KOPT-K1 (cell line): ENCODE measurements around the gene GIPC3.

Experiments
- H3K27ac ChIP-seq: fragments of 200-600 bp; sonication (generic); 2 replicates; pipeline ENCODE4 v1.5.1; 2016; ENCODE audit warnings: antibody characterized with exemption, mild to moderate bottlenecking, low read depth, low read length; ENCODE audit not compliant: poor library complexity, severe bottlenecking
- H3K36me3 ChIP-seq: fragments of 200-600 bp; sonication (generic); 2 replicates; pipeline ENCODE4 v1.5.1; 2017; ENCODE audit warnings: antibody characterized with exemption, mild to moderate bottlenecking, low read length, moderate library complexity; ENCODE audit not compliant: insufficient read depth
- H3K9me3 ChIP-seq: fragments of 200-600 bp; sonication (generic); 2 replicates; pipeline ENCODE4 v1.5.1; 2017; ENCODE audit warnings: antibody characterized with exemption, low read length, mild to moderate bottlenecking; ENCODE audit not compliant: insufficient read depth, poor library complexity, severe bottlenecking

The GIPC3 gene

GRCh38 chr19:3638208-3639193, 53.2 kb downstream of the GIPC3 start:
- Histone ChIP-seq H3K9me3 (no peaks in the 10 kb centered on the region), H3K36me3 (no peaks in the 10 kb centered on the region), H3K27ac (no peak overlapping the region)

GRCh38 chr19:3639479-3639878, 54.2 kb downstream of the GIPC3 start:
- no peaks in the 10 kb centered on the region for H3K36me3 ChIP-seq
- no peak overlapping the region for H3K27ac ChIP-seq

GRCh38 chr19:3641515-3642269, 56.4 kb downstream of the GIPC3 start:
- no peaks in the 10 kb centered on the region for H3K36me3 ChIP-seq
- H3K9me3 ChIP-seq: no peaks in the 10 kb centered on the region
- no peak overlapping the region for H3K27ac ChIP-seq

More at GRCh38 chr19:3639479-3639878, 54.2 kb downstream of the GIPC3 start:
- H3K9me3 ChIP-seq: no peaks in the 10 kb centered on the region

GRCh38 chr19:3642296-3642695, 57.0 kb downstream of the GIPC3 start:
- H3K9me3 ChIP-seq: no peaks in the 10 kb centered on the region
- no peak overlapping the region for H3K27ac ChIP-seq
- H3K36me3 ChIP-seq: no peaks in the 10 kb centered on the region
